HCT116 (cell line): ENCODE results near the gene MIDN.

Experiments used
- ATF3 ChIP-seq: IDR thresholded peaks from 2 replicates; pipeline ENCODE4 v1.6.1; 2012
- CBX3 ChIP-seq: IDR thresholded peaks from 2 replicates; pipeline ENCODE4 v1.6.1; 2012; ENCODE audit warnings: low read depth
- CEBPB ChIP-seq: IDR thresholded peaks from 2 replicates; pipeline ENCODE4 v1.6.1; 2012; ENCODE audit warnings: low read depth
- CTCF ChIP-seq, 3 experiments: fragments of 200-600 bp in 1 of 3; sonication (generic) in 1 of 3; IDR thresholded peaks in 2 of 3; conservative IDR thresholded peaks in 1 of 3; 2 replicates each; pipeline ENCODE4 v1.5.1; 2012 to 2017; ENCODE audit warnings: low read depth in 2 of 3, low read length in 2 of 3, antibody characterized with exemption in 1 of 3, borderline replicate concordance in 1 of 3, control low read depth in 1 of 3, mild to moderate bottlenecking in 1 of 3, mixed read lengths in 1 of 3, mixed run types in 1 of 3, moderate library complexity in 1 of 3; ENCODE audit not compliant: insufficient read depth in 1 of 3
- EZH2 ChIP-seq: fragments of 200-600 bp; sonication (generic); IDR thresholded peaks from 2 replicates; pipeline ENCODE4 v1.6.1; 2017; ENCODE audit warnings: antibody characterized with exemption, mixed run types
- FOSL1 ChIP-seq: IDR thresholded peaks from 2 replicates; pipeline ENCODE4 v1.6.1; 2012; ENCODE audit warnings: low read depth
- POLR2A ChIP-seq: IDR thresholded peaks from 2 replicates; pipeline ENCODE4 v1.7.0; 2011; ENCODE audit warnings: borderline replicate concordance; ENCODE audit not compliant: insufficient read depth, insufficient read length; ENCODE audit errors: extremely low read depth
- POLR2AphosphoS5 ChIP-seq: IDR thresholded peaks from 2 replicates; pipeline ENCODE4 v1.6.1; 2011; ENCODE audit warnings: mild to moderate bottlenecking, low read depth, low read length, moderate library complexity
- RAD21 ChIP-seq: IDR thresholded peaks from 2 replicates; pipeline ENCODE4 v1.6.1; 2012; ENCODE audit warnings: low read depth, mild to moderate bottlenecking
- SP1 ChIP-seq: IDR thresholded peaks from 2 replicates; pipeline ENCODE4 v1.6.1; 2012; ENCODE audit warnings: low read depth
- ZFX ChIP-seq: fragments of 450-650 bp; IDR thresholded peaks from 2 replicates; pipeline ENCODE4 v1.6.1; 2017

GRCh38 chr19:1249990-1250436, 1.6 kb downstream of the MIDN start:
- no peak for TF ChIP-seq POLR2A
- TF ChIP-seq CTCF (IDR thresholded peaks at IDR 0.05 in 2 of 3, conservative IDR thresholded peaks at IDR 0.05 in 1 of 3; ENCODE audit: borderline replicate concordance in 1 of 3, insufficient read depth in 1 of 3, low read depth in 2 of 3, low read length in 2 of 3) = no peak
- no peak for TF ChIP-seq SP1
- no peak for TF ChIP-seq POLR2AphosphoS5
- TF ChIP-seq ATF3 = no peak
- TF ChIP-seq RAD21 = no peak
- no peak for TF ChIP-seq CBX3
- TF ChIP-seq ZFX = no peak
- TF ChIP-seq FOSL1 = no peak
- TF ChIP-seq EZH2 = no peak
- no peak for TF ChIP-seq CEBPB
